NCI-H82 treated with DMSO at 0.1 percent for 48 hours (cell line): Measurements from ENCODE around the gene NXPH4.
A peak's percentile ranks its signal among the peaks of the same experiment; 100 is the strongest.

ENCODE experiments used
- DNase-seq: peaks from one replicate; lab custom pipeline; 2025; ENCODE audit not compliant: unreplicated experiment; lab: John Stamatoyannopoulos, UW

The NXPH4 gene

DNA sequence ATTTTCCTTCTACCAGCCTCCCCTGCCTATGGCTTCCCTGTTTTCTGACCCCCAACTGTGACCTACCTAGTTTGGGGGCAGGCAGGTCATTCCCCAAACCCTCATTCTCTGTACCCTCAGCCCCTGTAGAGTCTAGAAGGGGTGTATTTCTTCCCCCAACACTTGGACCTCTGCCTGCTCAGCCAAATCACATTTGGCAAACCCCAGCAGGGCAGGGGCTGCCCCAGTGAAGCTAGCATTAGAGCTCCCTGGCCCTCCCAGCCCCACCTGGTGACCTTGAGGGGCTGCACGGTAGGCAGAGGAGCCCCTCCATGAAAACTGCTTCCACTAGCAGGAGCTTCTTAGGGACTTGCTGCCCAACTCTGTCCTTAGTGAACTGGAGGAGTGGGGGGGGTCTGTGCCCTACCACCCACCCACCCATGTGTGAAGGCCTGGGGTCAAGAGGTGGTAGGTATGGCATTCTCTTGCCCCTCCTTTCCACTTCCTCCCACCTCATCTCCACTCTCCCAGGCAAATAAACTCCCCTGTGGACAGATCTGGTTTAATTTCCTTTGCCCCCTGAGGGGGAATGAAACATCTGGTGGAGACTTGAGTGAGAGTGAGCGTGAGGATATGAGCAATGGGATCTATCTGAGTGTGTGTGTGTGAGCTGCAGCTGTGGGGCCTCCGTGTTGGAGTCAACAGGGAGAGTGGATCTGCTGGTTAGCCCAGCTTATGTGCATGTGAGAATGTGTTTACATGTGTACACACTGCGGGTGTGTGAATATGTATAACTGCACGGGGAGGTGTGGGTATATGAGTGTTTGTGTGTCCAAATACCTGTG, 1.6 kb downstream of the NXPH4 start:
- no peak for DNase-seq

DNA sequence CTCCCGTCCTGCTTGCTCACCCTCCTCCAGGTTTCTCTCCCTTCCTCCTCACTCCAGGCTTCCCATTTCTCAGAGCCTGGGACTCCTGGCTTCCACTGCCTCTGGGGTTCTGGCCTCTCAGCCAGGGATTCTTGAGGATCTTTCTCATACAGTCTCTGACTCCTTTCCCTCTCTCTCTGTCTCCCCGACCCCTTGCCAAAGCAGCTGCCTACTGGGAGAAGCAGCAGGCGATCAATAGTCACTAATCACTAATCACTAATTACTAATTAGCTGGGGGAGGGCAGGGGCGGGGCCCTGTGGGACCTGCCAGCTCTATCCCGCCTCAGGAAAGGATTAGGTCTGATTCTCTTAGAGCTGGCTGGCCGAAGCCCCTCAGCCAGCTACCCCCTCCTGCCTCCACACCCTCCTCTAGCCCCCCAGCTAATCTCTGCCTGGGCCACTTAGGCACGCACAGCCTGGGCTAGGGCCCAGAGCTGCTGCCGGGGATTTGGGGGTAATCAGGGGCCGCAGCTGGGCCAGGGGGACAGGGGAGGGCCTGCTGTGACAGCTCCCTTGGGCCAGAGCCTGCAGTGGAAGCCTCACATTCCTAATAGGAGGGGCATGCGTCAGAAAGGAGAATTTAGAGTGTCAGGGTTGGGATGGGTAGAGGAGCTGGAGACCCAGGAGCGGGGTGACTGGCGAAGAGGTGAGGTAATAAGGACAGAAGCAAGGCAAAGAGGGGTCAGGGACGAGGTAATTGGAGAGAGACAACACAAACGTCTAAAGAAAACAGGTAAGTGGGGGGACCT, 2.8 kb downstream of the NXPH4 start:
- peak; percentile 96 for DNase-seq

DNA sequence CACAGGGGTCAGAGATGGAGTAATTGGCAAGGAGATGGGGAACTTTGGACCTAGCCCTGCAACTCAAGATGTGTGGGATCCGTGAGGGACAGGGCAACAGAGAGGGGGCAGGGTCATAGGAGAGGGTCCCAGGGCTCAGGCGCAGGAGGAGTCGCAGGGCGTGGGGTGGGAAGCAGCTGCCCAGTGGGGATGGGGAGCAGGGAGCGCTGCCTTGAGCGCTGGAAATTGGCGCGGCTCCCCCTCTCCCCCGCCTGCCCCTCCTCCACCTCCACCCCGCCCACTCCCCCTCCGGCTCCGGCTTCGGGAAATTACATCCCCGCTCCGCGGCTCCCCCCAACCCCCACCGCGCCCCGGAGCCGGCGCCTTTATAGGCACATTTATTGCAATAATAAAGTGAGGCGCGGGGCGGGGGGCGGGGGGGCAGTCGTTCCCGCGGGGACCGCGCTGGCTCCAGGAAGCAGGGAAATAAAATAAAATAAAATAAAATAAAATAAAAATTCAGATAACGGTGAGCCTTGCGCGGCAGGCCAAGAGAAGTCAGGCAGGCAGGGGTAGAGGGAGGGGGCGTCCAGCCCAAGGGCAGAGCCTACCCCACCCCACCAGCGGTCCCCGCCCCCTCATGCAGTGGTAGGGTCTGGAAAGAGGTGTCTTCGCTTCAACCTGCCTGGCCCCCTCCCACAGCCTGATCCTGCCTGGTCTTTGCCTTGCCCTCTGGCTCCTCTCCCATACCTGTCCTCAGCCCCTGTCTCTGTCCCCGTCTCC, 3.6 kb downstream of the NXPH4 start:
- no peak for DNase-seq

DNA sequence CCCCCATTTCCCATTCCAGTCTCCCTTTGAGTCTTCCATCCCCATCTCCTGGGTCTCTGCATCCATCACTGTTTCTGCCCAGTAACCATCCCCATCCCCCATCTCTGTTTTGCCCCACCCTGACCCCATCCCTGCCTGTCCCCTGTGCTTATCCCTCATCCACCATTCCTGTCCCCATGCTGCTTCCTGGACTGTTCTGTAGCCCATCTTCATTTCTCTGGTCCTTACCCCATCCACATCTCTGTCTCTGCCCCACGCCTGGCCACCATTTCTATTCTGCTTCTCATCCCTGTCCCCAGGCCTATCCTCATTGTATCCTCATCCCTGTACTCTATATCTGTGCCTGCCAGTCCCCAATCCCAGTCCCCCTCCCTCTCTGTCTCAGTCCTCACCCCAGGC, 4.2 kb downstream of the NXPH4 start:
- no peak for DNase-seq

DNA sequence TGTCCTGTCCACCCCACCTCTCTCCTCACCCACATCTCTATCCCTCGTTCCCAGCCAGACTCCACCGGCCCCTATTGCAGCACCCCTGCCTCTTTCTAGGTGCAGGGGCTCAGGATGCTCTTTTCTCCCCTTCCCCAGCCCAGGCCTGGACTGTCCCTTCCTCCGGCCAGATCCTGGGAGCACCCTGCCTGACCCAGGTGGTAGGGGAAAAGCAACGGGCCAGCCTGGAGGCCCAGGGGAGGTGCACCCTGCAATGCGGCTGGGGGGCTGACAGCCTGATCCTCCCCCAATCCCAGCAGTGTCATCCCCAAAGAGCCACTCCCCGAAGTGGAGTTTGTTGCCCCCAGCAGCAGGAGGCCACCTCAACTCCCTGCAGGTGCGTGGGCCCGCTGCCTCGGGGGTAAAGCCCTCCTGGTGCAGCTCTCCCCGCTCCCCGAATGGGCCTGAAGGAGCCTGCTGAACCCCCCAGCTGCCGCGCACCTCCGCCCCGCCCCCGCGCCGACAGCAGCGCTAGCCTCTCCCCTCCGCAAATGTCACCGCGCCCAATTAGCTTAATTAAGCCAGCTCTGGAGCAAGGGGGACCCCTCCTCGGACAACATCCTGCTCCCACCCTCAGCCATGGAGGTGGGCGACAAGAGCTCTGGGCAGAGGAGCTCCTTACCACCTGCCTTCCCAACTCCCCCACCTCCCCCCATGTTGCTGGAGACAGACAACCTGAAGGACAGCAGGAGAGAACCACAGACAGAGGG, 4.7 kb downstream of the NXPH4 start:
- DNase-seq: no peak

DNA sequence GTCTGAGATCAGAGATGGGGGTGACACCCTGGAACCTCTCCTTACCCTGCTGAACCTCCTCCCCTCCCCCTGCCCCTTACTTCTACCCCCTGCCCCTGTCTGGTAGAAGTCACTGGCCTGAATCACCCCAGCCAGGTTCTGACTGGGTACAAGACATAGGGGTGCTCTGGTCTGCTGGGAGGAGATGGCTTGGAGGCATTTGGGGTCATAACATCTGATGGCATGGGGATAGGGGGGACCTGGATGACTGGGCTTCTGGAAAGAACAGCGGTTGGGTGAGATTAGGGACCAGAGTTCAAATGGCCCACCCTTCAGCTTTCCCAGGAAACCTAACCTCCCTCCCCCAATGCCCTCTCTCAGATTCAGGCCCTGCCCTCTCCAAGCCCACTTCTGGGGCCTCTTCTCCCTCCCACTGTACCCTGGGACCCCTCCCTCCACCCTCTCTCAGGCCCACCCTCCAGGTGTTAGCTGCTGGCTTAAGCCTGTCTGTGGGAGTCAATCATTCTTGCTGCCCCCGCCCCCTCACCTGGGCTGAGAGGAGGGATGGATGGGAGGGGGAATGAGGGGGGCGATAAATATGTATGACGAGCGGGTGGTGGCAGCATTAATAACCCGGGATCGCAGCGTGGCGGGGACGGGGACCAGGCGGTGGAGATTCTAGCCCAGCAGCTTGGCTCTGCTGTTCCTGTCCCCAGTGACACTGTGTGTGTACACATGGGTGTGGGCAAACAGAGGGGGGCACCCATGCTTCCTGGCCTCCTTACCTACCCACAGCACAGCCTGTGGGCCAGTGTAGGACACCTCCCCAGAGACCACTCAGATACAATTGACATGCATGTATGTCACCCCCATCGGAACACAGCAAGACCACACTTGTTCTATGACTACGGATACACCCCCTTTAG, 5.9 kb downstream of the NXPH4 start:
- DNase-seq: no peak

DNA sequence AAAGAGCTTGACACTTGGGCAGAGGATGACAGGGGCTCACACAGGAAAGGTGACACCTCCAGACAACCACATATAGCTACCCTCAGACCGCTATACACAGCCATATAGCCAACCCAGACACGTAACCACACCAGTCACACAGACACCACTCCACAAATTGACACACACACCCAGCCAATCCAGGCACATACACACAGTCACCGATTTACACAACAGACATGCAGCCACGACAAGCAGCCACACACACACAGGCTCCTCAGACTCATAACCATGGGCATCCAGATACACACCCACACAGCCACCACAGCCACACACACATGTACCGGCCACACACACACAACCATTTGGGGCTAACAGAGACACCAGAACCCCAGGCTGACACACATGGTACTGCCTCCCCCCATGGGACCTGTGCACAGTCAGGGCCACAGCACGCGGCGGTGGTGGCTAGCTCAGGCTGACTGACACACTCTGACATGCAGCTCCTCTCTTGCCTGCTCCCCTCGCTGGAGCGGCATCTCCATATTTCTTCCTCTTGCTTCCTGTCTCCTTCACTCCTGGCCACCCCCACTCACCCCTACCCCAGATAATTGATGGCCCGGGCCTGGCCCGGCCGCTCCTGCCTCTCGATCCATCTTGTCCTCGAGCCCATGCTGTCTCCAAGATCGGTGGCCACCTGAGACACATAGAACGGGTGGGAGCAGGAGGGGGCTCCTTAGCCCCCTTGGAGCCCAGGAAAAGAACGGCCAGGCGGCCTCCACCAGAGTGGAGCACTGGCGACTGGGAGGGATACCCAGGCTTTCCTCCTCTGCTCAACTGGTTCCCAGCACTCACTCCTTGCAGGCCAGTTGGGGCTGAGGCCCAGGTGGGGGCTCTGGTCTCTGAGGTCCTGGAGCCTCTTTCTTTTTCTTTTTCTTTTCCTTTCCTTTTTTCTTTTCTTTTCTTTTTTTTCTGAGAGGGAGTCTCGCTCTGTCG, 6.9 kb downstream of the NXPH4 start:
- no peak for DNase-seq

DNA sequence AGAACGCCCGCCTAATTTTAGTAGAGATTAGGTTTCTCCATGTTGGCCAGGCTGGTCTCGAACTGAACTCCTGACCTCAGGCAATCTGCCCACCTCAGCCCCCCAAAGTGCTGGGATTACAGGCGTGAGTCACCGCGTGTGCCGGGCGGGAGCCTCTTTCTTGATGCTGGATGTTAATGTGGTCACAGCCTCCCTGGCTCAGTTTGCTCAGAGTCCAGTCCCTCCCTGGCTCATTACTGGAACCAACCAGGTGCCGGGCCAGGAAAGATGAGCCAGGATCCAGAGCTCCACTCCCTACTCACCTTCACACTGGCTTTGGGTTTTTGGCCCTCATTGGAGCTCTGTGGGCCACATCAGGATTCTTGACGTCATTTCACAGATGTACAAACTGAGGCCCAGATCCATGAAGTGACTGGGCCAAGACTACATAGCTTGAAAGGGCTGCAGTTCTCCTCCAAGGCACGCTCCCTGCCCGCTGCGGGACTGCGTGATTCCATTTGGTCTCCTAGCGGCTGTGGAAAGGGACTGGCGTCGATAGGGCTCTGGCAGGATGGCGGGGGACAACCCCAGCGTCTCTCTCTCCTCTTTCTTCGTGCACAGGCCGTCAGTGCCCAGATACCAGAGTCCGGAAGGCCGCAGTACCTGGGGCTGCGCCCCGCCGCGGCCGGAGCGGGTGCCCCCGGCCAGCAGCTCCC, 7.8 kb downstream of the NXPH4 start:
- no peak for DNase-seq

DNA sequence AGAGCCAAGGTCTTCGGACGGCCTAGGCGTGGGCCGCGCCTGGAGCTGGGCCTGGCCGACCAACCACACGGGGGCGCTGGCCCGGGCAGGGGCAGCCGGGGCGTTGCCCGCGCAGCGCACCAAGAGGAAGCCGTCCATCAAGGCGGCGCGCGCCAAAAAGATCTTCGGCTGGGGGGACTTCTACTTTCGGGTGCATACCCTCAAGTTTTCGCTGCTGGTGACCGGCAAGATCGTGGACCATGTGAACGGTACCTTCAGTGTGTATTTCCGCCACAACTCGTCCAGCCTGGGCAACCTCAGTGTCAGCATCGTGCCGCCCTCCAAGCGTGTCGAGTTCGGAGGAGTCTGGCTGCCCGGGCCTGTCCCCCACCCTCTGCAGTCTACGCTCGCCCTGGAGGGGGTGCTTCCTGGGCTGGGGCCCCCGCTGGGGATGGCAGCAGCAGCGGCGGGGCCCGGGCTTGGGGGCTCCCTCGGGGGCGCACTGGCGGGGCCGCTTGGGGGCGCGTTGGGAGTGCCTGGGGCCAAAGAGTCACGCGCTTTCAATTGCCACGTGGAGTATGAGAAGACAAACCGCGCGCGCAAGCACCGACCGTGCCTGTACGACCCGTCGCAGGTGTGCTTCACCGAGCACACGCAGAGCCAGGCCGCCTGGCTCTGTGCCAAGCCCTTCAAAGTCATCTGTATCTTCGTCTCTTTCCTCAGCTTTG, 8.5 kb downstream of the NXPH4 start:
- no peak for DNase-seq

DNA sequence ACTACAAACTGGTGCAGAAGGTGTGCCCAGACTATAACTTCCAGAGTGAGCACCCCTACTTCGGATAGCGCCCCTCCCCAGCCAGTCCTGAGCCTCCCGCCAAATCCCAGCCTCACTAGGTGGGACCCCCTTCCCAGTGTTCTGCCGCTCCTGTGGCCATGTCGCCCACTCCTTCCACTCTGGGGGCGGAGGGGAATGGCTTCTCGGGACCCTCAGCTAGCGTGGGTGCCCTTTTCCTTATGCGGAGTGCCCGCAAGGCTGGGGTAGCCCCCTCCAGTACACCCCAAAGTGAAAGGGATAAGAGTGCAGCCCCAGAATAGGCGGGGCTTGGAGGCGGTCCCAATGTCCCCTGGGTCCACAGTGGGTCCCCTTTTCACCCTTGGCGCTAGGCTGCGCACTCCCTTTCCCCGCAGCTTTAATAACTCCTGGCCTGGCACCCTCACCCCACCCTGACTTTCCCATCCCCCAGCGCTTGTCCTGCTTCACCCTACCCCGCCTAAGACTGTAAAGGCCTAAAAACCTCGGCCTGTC, 9.2 kb downstream of the NXPH4 start:
- DNase-seq: no peak

DNA sequence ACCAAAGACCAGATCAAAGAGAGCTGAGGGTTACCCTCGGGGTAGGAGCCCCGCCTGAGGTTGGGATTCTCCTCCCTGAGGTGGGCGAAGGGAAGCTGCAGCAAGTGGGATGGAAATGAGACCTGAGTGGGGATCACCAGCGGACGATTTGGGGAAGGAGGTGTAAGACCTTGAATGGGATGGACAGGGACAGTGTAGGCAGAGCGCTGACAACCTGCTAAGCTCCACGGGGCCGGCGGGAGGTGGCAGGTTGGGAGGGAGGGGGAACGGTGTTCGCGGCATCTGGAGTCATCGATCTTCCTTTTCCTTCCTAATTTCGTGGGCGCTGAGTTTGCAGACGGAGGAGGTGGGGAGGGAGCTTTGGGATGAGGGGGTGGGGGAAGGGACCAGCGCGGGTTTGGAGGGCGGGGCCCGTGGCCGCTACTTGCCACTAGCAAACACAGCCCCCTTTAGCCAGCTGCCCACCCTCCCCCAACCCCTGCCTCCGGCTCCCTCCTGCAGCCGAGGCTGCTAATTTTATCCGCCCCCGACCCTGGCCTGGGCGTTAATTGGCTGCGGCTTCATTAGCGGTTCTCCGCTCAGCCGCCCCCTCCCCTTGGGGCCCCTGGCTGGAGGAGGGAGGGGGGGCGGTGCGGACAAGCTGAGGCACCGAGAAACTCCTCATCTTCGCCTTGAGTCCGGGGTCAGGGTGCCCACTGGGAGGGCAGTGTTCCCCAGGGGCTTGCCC, 10.2 kb downstream of the NXPH4 start:
- peak; percentile 84 for DNase-seq

DNA sequence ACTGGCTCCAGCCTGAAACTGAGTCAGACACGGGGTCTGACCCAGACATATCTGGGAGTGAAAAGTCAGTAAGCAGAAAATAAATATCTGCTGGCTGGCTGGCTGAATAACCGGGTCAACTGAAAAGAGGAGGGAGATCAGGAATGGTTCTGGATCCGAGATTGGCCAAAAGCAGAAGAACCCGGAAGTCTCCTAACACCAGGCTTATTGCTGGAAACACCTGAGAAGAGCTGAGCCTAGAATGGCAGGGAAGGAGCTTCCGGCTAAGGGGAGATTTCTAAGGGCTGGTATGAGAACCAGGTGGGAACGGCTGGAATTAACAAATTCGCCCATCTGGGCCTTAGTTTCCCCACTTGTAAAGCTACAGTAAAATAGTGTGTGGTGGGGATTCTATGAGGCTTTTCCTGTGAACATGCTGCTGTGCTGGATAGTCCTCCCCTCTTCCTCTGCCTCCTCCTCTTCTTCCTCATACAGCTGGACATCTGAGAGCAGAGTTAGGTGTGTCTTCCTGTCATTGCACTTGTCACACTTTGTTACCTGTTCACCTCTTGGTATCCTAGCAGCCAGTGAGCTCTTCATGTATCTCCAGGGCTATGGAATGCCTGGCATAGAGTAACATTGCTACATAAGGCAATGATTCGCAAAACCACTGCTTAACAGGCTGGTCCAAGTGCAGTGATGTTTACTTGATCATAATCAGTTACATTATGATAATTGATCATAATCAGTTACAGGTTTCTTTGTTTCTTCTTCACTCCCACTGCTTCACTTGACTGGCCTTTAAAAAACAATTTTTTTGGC, 10.9 kb downstream of the NXPH4 start:
- DNase-seq: no peak

DNA sequence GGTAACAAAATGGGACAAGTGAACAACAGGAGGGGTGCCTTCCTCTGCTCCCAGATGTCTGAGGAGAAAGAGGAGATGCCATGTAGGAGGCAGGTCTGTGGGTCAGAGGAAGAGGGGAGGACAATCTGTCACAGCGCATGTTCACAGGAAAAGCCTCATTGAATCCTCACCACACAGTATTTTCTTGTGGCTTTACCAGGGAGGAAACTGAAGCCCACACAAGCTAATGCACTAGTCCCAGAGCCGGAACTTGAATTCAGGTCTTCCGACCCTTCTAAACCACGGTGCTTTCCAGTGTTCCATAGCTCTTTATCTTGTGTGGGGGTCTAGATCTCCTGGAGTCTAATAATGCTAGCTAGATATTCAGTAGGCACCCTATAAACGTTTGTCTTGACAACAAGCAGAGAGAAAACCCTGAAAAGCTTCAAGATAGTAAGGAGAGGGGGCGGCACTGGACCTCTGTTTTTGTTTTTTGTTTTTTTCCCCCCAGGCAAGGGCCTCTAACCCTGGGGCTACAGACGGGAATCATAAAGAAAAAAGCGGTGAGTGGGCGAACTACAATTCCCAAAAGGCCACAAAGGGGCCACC, 12.5 kb downstream of the NXPH4 start:
- no peak for DNase-seq

DNA sequence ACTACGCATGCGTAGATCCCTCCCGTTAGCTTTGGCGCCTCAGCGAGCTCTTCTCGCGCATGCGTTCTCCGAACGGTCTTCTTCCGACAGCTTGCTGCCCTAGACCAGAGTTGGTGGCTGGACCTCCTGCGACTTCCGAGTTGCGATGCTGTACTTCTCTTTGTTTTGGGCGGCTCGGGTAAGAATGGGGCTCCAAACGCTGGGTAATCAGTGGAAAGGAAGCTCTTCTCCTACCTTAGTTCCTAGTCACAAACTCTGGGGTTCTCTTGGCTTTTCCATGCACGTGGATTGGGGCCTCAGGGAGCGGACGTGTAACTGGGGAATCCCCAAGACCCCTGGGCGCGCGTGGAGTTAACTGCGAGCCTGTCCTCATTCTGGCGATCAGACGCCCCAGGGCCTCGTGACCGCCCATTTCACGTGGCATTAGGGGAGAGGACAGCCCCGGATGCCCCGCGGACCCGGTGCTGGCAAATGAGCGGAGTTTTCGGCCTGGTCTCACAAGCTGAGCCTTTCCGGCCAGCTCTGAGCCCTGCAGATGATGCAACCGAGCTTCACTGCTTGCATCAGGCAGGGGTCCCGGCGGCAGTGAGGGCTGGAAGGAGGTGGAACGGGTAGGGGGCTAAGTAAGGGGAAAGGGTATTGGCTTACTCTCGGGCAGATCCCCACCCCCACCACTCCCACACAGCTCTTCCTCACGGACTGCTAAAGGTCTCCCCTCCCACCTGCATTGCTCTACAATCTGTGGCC, 13.2 kb downstream of the NXPH4 start, which contains the start of gene SHMT2:
SHMT2 (plus strand) TSS at position 78 of the 747 bp plus-strand sequence; CDS start at position 146, 68 bp downstream.
- peak; percentile 95 for DNase-seq
